Measurements from ENCODE around the gene INSYN2A.

- TF ChIP-seq EZH2phosphoT487 (IDR thresholded peaks at IDR 0.05; ENCODE audit: unreplicated experiment) (no peak), CREB1 (CRISPR knock-in tag; IDR thresholded peaks at IDR 0.05; ENCODE audit: low read depth) (no peak), CTCF (conservative IDR thresholded peaks at IDR 0.05; ENCODE audit: low read depth in 2 of 2) (no peak), STAT1 (IDR thresholded peaks at IDR 0.05; ENCODE audit: unreplicated experiment) (no peak), EZH2 (IDR thresholded peaks at IDR 0.05; ENCODE audit: low read depth, unreplicated experiment) (no peak), POLR2AphosphoS5 (IDR thresholded peaks at IDR 0.05; ENCODE audit: low read depth) (no peak), REST (IDR thresholded peaks at IDR 0.05; ENCODE audit: unreplicated experiment) (no peak), JUNB (IDR thresholded peaks at IDR 0.05; ENCODE audit: unreplicated experiment) (no peak), ETS1 (IDR thresholded peaks at IDR 0.05) (no peak)
Observed at GRCh38 chr10:127159648-127160245, 36.6 kb downstream of the INSYN2A start.

All from GM23338 (cell line).